OCI-LY1 (cell line): Measurements from ENCODE around the gene NDUFS7.
A peak's percentile ranks its signal among the peaks of the same experiment; 100 is the strongest.

Experiments
- H2AFZ ChIP-seq: fragments of 200-600 bp; sonication (generic), shearing (Covaris generic); 2 replicates; pipeline ENCODE4 v1.6.0; 2014; ENCODE audit warnings: antibody characterized with exemption, mild to moderate bottlenecking, low read length
- H3F3A ChIP-seq: fragments of 200-600 bp; sonication (generic), shearing (Covaris generic); 2 replicates; pipeline ENCODE4 v1.6.0; 2014; ENCODE audit warnings: mild to moderate bottlenecking, antibody characterized with exemption, low read length, moderate library complexity; ENCODE audit not compliant: insufficient read depth
- H3K27ac ChIP-seq: fragments of 200-600 bp; sonication (generic); 2 replicates; pipeline ENCODE4 v1.5.1; 2014; ENCODE audit warnings: low read length, mixed run types, mild to moderate bottlenecking, low read depth; ENCODE audit not compliant: poor library complexity, severe bottlenecking
- H3K27me3 ChIP-seq: fragments of 200-600 bp; sonication (generic); 2 replicates; pipeline ENCODE4 v1.6.0; 2014; ENCODE audit warnings: antibody characterized with exemption, mild to moderate bottlenecking, low read length, moderate library complexity; ENCODE audit not compliant: insufficient read depth
- H3K36me3 ChIP-seq: fragments of 200-600 bp; sonication (generic); 2 replicates; pipeline ENCODE4 v1.6.1; 2014; ENCODE audit warnings: mild to moderate bottlenecking, antibody characterized with exemption, low read length, moderate library complexity, mixed read lengths; ENCODE audit not compliant: insufficient read depth
- H3K4me1 ChIP-seq: fragments of 200-600 bp; sonication (generic); 2 replicates; pipeline ENCODE4 v1.5.1; 2014; ENCODE audit warnings: mild to moderate bottlenecking, low read length, moderate library complexity; ENCODE audit not compliant: insufficient read depth, severe bottlenecking
- H3K4me2 ChIP-seq: fragments of 200-600 bp; sonication (generic), shearing (Covaris generic); 2 replicates; pipeline ENCODE4 v1.6.1; 2014; ENCODE audit warnings: low read length
- H3K4me3 ChIP-seq: fragments of 200-600 bp; sonication (generic); 2 replicates; pipeline ENCODE4 v1.5.1; 2014; ENCODE audit warnings: low read length, low read depth, mild to moderate bottlenecking, mixed read lengths; ENCODE audit not compliant: poor library complexity, severe bottlenecking
- H3K79me2 ChIP-seq: fragments of 200-600 bp; shearing (Covaris generic); 2 replicates; pipeline ENCODE4 v1.6.1; 2016; ENCODE audit warnings: mixed run types, low read length, mixed read lengths; ENCODE audit not compliant: insufficient read depth
- H3K9ac ChIP-seq: fragments of 200-600 bp; sonication (generic), shearing (Covaris generic); 2 replicates; pipeline ENCODE4 v1.6.1; 2014; ENCODE audit warnings: mild to moderate bottlenecking, low read length, mixed read lengths
- H3K9me2 ChIP-seq: fragments of 200-600 bp; sonication (generic), shearing (Covaris generic); 2 replicates; pipeline ENCODE4 v1.6.1; 2014; ENCODE audit warnings: low read depth, mild to moderate bottlenecking, low read length, mixed read lengths
- H3K9me3 ChIP-seq: fragments of 200-600 bp; shearing (Covaris generic); 2 replicates; pipeline ENCODE4 v1.6.1; 2014; ENCODE audit warnings: low read length, mixed read lengths
- H4K20me1 ChIP-seq: fragments of 200-600 bp; sonication (generic), shearing (Covaris generic); 2 replicates; pipeline ENCODE4 v1.6.0; 2016; ENCODE audit warnings: mild to moderate bottlenecking, low read length; ENCODE audit not compliant: insufficient read depth
- CTCF ChIP-seq: fragments of 200-600 bp; sonication (generic), shearing (Covaris generic); IDR thresholded peaks from 2 replicates; pipeline ENCODE4 v1.5.1; 2017; ENCODE audit warnings: mild to moderate bottlenecking, antibody characterized with exemption, low read length, moderate library complexity, mixed read lengths
- EZH2 ChIP-seq: fragments of 200-600 bp; sonication (generic), shearing (Covaris generic); IDR thresholded peaks from 2 replicates; pipeline ENCODE4 v1.8.0; 2017; ENCODE audit warnings: borderline replicate concordance, mixed run types, mild to moderate bottlenecking, antibody characterized with exemption, low read length, moderate library complexity, mixed read lengths

NDUFS7 gene

GRCh38 chr19:1383312-1384084 lies at the start of gene NDUFS7:
NDUFS7 (plus strand) TSS chr19:1383907; CDS start chr19:1383927, 20 bp downstream.
- Histone ChIP-seq H3K9ac (peak within 1 kb of the TSS; percentile 96), H4K20me1 (no peaks in the 10 kb centered on the region), H3F3A (no peaks in the 10 kb centered on the region), H2AFZ (no peak within 1 kb of the TSS), H3K4me3 (peak within 1 kb of the TSS; percentile 97), H3K4me2 (peak within 1 kb of the TSS; percentile 81), H3K4me1 (peaks cover 7% of the 10 kb centered on the region), H3K27me3 (no peaks in the 10 kb centered on the region), H3K27ac (peak within 1 kb of the TSS; percentile 80), H3K9me2 (no peaks in the 10 kb centered on the region), H3K9me3 (no peaks in the 10 kb centered on the region), H3K79me2 (peaks cover 8% of the 10 kb centered on the region; the same call in 1 of the 2 replicates), H3K36me3 (peaks cover 13% of the 10 kb centered on the region)
- no peak for TF ChIP-seq EZH2
- no peak; the same call in 1 of the 2 replicates for TF ChIP-seq CTCF

GRCh38 chr19:1336079-1336684 lies 47.5 kb upstream of the NDUFS7 start:
- Histone ChIP-seq H3K27me3 (peaks cover 9% of the 10 kb centered on the region), H3K79me2 (no peaks in the 10 kb centered on the region), H4K20me1 (no peaks in the 10 kb centered on the region), H3K9ac (no peak overlapping the region), H3K4me2 (no peak overlapping the region), H2AFZ (no peak overlapping the region), H3K9me2 (no peaks in the 10 kb centered on the region), H3K27ac (no peak overlapping the region), H3K36me3 (no peaks in the 10 kb centered on the region), H3K4me1 (no peaks in the 10 kb centered on the region), H3K9me3 (no peaks in the 10 kb centered on the region), H3K4me3 (no peak overlapping the region), H3F3A (no peaks in the 10 kb centered on the region)
- TF ChIP-seq EZH2: no peak
- TF ChIP-seq CTCF: no peak

- Histone ChIP-seq H3K9me3 (no peaks in the 10 kb centered on the region), H3K27ac (no peak overlapping the region), H3K79me2 (no peaks in the 10 kb centered on the region), H3K9ac (no peak overlapping the region), H3K4me3 (no peak overlapping the region), H3K4me1 (peaks cover 13% of the 10 kb centered on the region), H3K36me3 (no peaks in the 10 kb centered on the region), H2AFZ (no peak overlapping the region), H3K9me2 (no peaks in the 10 kb centered on the region), H3K27me3 (peaks cover 13% of the 10 kb centered on the region), H3K4me2 (no peak overlapping the region), H3F3A (no peaks in the 10 kb centered on the region), H4K20me1 (no peaks in the 10 kb centered on the region)
- TF ChIP-seq CTCF: no peak
- no peak for TF ChIP-seq EZH2
Observed at GRCh38 chr19:1340681-1341469, 42.8 kb upstream of the NDUFS7 start.
